ENCODE measurements around the gene EYS. TPM values are rescaled to one million over a fixed set of nuclear protein-coding genes. Genes with fewer than 3 reads are reported as not detected.

The EYS gene
- total and polyA plus RNA-seq, 2 of the 13 experiments (the other 11 are each of a cell fraction or from before 2014, with no cell fraction given), result 0.04 to 0.07 TPM

DNA sequence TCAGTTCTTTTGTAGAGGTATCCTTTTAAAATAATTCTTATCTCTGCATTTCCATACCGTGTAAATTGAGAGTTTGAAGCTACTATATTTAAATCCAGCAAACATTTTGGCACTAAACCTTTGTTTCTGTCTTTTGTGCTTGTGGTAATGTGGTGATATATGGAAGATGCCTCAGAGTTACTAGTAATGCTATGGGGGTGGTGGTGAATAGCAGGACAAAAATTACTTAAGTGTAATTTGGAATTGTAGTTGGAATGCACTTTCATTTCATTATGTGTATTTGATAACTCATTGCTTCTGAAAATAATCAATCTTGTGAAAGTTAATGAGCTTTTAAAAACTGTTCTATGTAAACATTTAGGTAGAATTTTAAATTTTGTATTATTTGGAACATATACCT, 1666.9 kb downstream of the EYS start:
- TF ChIP-seq ZNF644 (CRISPR knock-in tag; IDR thresholded peaks at IDR 0.05; ENCODE audit: low read depth) (no peak), POLR2A (IDR thresholded peaks at IDR 0.05; ENCODE audit: insufficient read depth in 1 of 2, low read depth in 2 of 2, low read length in 2 of 2) (no peak), SMAD1 (CRISPR knock-in tag; IDR thresholded peaks at IDR 0.05; ENCODE audit: borderline replicate concordance, low read depth) (no peak), ZNF552 (CRISPR knock-in tag; IDR thresholded peaks at IDR 0.05; ENCODE audit: borderline replicate concordance) (no peak)
- DNase-seq (ENCODE audit: low spot score) (no peak), FAIRE-seq (no peak), ATAC-seq (no peak)
- Histone ChIP-seq H3K4me2 (ENCODE audit: low read depth, low read length) (no peak overlapping the region), H4K20me1 (ENCODE audit: insufficient read depth, low read length) (no peaks in the 10 kb centered on the region), H3K9me3 (ENCODE audit: low read length) (no peaks in the 10 kb centered on the region), H3K79me2 (ENCODE audit: insufficient read depth, low read length) (no peaks in the 10 kb centered on the region), H3K36me3 (replicated peaks in 1 of 2; ENCODE audit: control insufficient read depth in 1 of 2, insufficient read depth in 2 of 2, low read length in 2 of 2) (no peaks in the 10 kb centered on the region), H2AFZ (ENCODE audit: low read length) (no peak overlapping the region), H3K4me1 (ENCODE audit: insufficient read depth, low read length) (peaks cover 11% of the 10 kb centered on the region), H3K9ac (ENCODE audit: insufficient read depth, low read depth, low read length) (no peak overlapping the region), H3K4me3 (replicated peaks in 1 of 3; ENCODE audit: insufficient read depth in 1 of 3, low read depth in 2 of 3, low read length in 3 of 3) (no peak overlapping the region), H3K27me3 (ENCODE audit: control insufficient read depth in 1 of 2, insufficient read depth in 2 of 2, low read length in 2 of 2) (no peaks in the 10 kb centered on the region), H3K27ac (ENCODE audit: extremely low read length, insufficient read depth, low read length) (no peak overlapping the region)
- WGBS (ENCODE audit: low lambda C conversion rate), result 17% methylated on average over 1 of the region's 1 CpG
- intact Hi-C loops (cut with micrococcal nuclease; ENCODE audit: unreplicated experiment), result no loop called here
- BruUV-seq (replicated peaks), result no TSS peak
- in situ Hi-C loops (cut with HindIII; ENCODE audit: extremely low pct_ligation_motif_present, low pct_unique_long_range_greater_than_20kb), result no loop called here
- POLR2A ChIA-PET, result no interaction called here
- CTCF ChIA-PET (ENCODE audit: low intra/inter-chr PET ratio, low total read pairs), result no interaction called here

GRCh38 chr6:64037427-64037826, 1669.6 kb downstream of the EYS start:
- Histone ChIP-seq H3K4me3 (replicated peaks in 1 of 3; ENCODE audit: insufficient read depth in 1 of 3, low read depth in 2 of 3, low read length in 3 of 3) (no peak overlapping the region), H3K4me2 (ENCODE audit: low read depth, low read length) (no peak overlapping the region), H3K9me3 (ENCODE audit: low read length) (no peaks in the 10 kb centered on the region), H3K27me3 (ENCODE audit: control insufficient read depth in 1 of 2, insufficient read depth in 2 of 2, low read length in 2 of 2) (no peaks in the 10 kb centered on the region), H3K27ac (ENCODE audit: extremely low read length, insufficient read depth, low read length) (no peak overlapping the region), H3K9ac (ENCODE audit: insufficient read depth, low read depth, low read length) (no peak overlapping the region), H3K36me3 (replicated peaks in 1 of 2; ENCODE audit: control insufficient read depth in 1 of 2, insufficient read depth in 2 of 2, low read length in 2 of 2) (no peaks in the 10 kb centered on the region), H4K20me1 (ENCODE audit: insufficient read depth, low read length) (no peaks in the 10 kb centered on the region), H2AFZ (ENCODE audit: low read length) (no peak overlapping the region), H3K4me1 (ENCODE audit: insufficient read depth, low read length) (no peaks in the 10 kb centered on the region; the same call in 1 of the 2 replicates), H3K79me2 (ENCODE audit: insufficient read depth, low read length) (no peaks in the 10 kb centered on the region)
- BruUV-seq (replicated peaks), result no TSS peak
- WGBS (ENCODE audit: low lambda C conversion rate), result 3% methylated on average over 1 of the region's 1 CpG
- ChIA-PET CTCF (ENCODE audit: low intra/inter-chr PET ratio, low total read pairs) (no interaction called here), POLR2A (no interaction called here)
- DNase-seq (ENCODE audit: low spot score) (no peak), FAIRE-seq (no peak), ATAC-seq (no peak)
- in situ Hi-C loops (cut with HindIII; ENCODE audit: extremely low pct_ligation_motif_present, low pct_unique_long_range_greater_than_20kb) (no loop called here), intact Hi-C loops (cut with micrococcal nuclease; ENCODE audit: unreplicated experiment) (no loop called here)
- TF ChIP-seq SMAD3 (CRISPR knock-in tag; IDR thresholded peaks at IDR 0.05) (no peak), LCORL (IDR thresholded peaks at IDR 0.05) (no peak), LCORL (CRISPR knock-in tag; IDR thresholded peaks at IDR 0.05) (no peak), PRPF4 (IDR thresholded peaks at IDR 0.05; ENCODE audit: low read depth, low read length, poor library complexity, severe bottlenecking) (no peak), SAFB2 (CRISPR knock-in tag; IDR thresholded peaks at IDR 0.05; ENCODE audit: borderline replicate concordance, low read depth) (no peak), ZBTB3 (CRISPR knock-in tag; IDR thresholded peaks at IDR 0.05; ENCODE audit: borderline replicate concordance, low read depth) (no peak), TOPORS (CRISPR knock-in tag; IDR thresholded peaks at IDR 0.05) (no peak), MAFG (CRISPR knock-in tag; IDR thresholded peaks at IDR 0.05) (no peak), ZNF333 (CRISPR knock-in tag; IDR thresholded peaks at IDR 0.05; ENCODE audit: borderline replicate concordance) (no peak), NFYB (CRISPR knock-in tag; IDR thresholded peaks at IDR 0.05) (no peak), ZNF143 (CRISPR knock-in tag; IDR thresholded peaks at IDR 0.05) (no peak), ZNF230 (CRISPR knock-in tag; IDR thresholded peaks at IDR 0.05) (no peak), CENPX (CRISPR knock-in tag; IDR thresholded peaks at IDR 0.05) (no peak), RCOR2 (CRISPR knock-in tag; IDR thresholded peaks at IDR 0.05) (no peak)

Data from HepG2 (cell line).